ENCODE data around the gene ADORA3.

DNA sequence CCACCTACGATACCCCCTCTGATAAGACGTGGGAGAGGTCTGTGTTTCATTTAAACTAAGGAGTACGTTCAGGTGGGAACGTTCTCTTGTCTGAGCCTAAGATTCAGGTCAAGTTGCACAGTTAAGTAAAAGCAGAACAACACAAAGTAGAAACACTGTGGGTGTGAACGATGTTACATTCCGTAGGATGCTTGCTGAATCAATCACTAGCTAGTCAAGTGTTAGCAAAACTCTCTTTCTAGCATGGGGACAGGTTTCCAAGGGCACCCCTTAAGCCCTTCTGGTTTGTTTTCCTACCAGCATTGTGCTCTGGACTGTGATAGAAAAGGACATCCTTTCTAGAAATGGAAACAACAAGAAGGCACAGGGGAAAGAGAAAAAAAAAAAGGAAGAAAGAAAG is 16.3 kb downstream of the ADORA3 start:
- TF ChIP-seq, protein P1, sequence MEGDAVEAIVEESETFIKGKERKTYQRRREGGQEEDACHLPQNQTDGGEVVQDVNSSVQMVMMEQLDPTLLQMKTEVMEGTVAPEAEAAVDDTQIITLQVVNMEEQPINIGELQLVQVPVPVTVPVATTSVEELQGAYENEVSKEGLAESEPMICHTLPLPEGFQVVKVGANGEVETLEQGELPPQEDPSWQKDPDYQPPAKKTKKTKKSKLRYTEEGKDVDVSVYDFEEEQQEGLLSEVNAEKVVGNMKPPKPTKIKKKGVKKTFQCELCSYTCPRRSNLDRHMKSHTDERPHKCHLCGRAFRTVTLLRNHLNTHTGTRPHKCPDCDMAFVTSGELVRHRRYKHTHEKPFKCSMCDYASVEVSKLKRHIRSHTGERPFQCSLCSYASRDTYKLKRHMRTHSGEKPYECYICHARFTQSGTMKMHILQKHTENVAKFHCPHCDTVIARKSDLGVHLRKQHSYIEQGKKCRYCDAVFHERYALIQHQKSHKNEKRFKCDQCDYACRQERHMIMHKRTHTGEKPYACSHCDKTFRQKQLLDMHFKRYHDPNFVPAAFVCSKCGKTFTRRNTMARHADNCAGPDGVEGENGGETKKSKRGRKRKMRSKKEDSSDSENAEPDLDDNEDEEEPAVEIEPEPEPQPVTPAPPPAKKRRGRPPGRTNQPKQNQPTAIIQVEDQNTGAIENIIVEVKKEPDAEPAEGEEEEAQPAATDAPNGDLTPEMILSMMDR (IDR thresholded peaks at IDR 0.05), result no peak
- TF ChIP-seq ZFX (IDR thresholded peaks at IDR 0.05; ENCODE audit: borderline replicate concordance), result no peak

Measured in 22Rv1 (cell line).